Psoas muscle (tissue), 8 donors: ENCODE data around the gene CEP20. TPM values are rescaled to one million over a fixed set of nuclear protein-coding genes. Genes with fewer than 3 reads are reported as not detected.

Experiments used
- ATAC-seq, 4 donors: fragments of 200-7000 bp; cut with Tn5 transposase; one replicate each; pipeline ENCODE4 v1.9.1; 2020; ENCODE audit warnings: moderate library complexity in 3 of 4, mild to moderate bottlenecking in 2 of 4
- DNase-seq, 2 donors: peaks; one replicate each; pipeline ENCODE4 v3.0.0-alpha.2; 2020
- H3K27ac ChIP-seq: fragments of 200-600 bp; one replicate; pipeline ENCODE4 v1.8.0; 2022
- H3K27me3 ChIP-seq, 3 donors: fragments of 200-600 bp in 1 of 3; one replicate each; pipeline versions ENCODE4 v1.6.1 to v1.8.0; 2013 to 2022; ENCODE audit warnings: low read length in 2 of 3, mild to moderate bottlenecking in 2 of 3, moderate library complexity in 1 of 3; ENCODE audit not compliant: insufficient read depth in 3 of 3
- H3K36me3 ChIP-seq, 2 donors: fragments of 200-600 bp in 1 of 2; one replicate each; pipeline versions ENCODE4 v1.6.1 to v1.8.0; 2013 to 2022; ENCODE audit warnings: low read depth in 1 of 2, mild to moderate bottlenecking in 1 of 2, moderate library complexity in 1 of 2; ENCODE audit not compliant: insufficient read depth in 1 of 2
- H3K4me1 ChIP-seq: fragments of 200-600 bp; one replicate; pipeline ENCODE4 v1.8.0; 2022
- H3K4me3 ChIP-seq: fragments of 200-600 bp; one replicate; pipeline ENCODE4 v1.8.0; 2022; ENCODE audit warnings: mild to moderate bottlenecking
- H3K9me3 ChIP-seq: fragments of 200-600 bp; one replicate; pipeline ENCODE4 v1.8.0; 2022
- CTCF ChIP-seq: fragments of 200-600 bp; IDR thresholded peaks from one replicate; pipeline ENCODE4 v1.8.0; 2022; ENCODE audit warnings: antibody characterized with exemption
- WGBS, 3 donors: extraction: QIAGEN DNeasy Blood & Tissue Kit; methylation state at CpG; one replicate each; pipeline versions ENCODE4 v1.1.6 to v1.1.7; 2013; 5-methylcytosine and 5-hydroxymethylcytosine counted together
- intact Hi-C, 2 donors: fragments of 100-400 bp; cut with DNase I; formaldehyde crosslinking; loops; one replicate each; pipeline versions ENCODE4 v1.11.0 to v1.14.2; 2022
- polyA plus RNA-seq, 3 donors: library from polyadenylated mRNA; stranded (reverse); fragments of 200-250 nt; gene quantifications; one replicate each; pipeline ENCODE4 v1.2.3, GENCODE V29; 2013
- total RNA-seq, 4 donors: library from RNA; stranded (reverse); fragmentation: NEBNext Ultra II Directional in 2 of 4; extraction: Animal tissue kit (Norgen Biotek cat#: 25700) in 2 of 4; gene quantifications; one replicate each; pipeline versions ENCODE4 v1.2.1 to v1.2.4, GENCODE V29; 2021 to 2023
- donor health status: healthy with polysubstance abuse.
- donor health status: DM: no; HTN: no; CAD: no; lungs with moderate emphysema.
- donor health status: Bipolar disorder and iron deficiency.
- donor health status: healthy.
- donor health status: DM: yes; HTN: yes; CAD: no.
- donor health status: DM: no; HTN: no; CAD: no.
- donor health status: DM: no; HTN: no; CAD: no.
- donor health status: DM: yes; HTN: yes; CAD: no.

Gene CEP20
- total and polyA plus RNA-seq, 7 donors: 33.0 to 98.9 (median 49.6) TPM

GRCh38 chr16:15886078-15886477 lies 2.3 kb downstream of the CEP20 start:
- DNase-seq (no peak), ATAC-seq (no peak)
- intact Hi-C loops: loop anchor here in 1 of 2 donors (5.0 to 10.0 kb wide), 2 partner anchors 61 kb away; partner anchors contain the start of gene ABCC1
- peak overlapping the region; percentile 95 for H3K4me3 ChIP-seq
- peaks cover 0 to 39% of the 10 kb centered on the region in 2 donors for H3K36me3 ChIP-seq
- peaks cover 37% of the 10 kb centered on the region for H3K4me1 ChIP-seq
- peak overlapping the region; percentile 25 for H3K27ac ChIP-seq
- no peak for TF ChIP-seq CTCF
- 25 to 53% (median 44%) methylated on average over 1 of the region's 1 CpG for WGBS, 3 donors
- H3K9me3 ChIP-seq: no peaks in the 10 kb centered on the region
- H3K27me3 ChIP-seq: no peaks in the 10 kb centered on the region

GRCh38 chr16:15885560-15886001 lies 2.8 kb downstream of the CEP20 start:
- H3K36me3 ChIP-seq: peaks cover 0 to 40% of the 10 kb centered on the region in 2 donors
- no peaks in the 10 kb centered on the region for H3K27me3 ChIP-seq
- H3K27ac ChIP-seq: peak overlapping the region; percentile 25
- no peaks in the 10 kb centered on the region for H3K9me3 ChIP-seq
- DNase-seq: peak in 1 of 2 donors; percentile 3
- no peak for ATAC-seq
- WGBS, 3 donors: 88 to 95% (median 90%) methylated on average over 5 of the region's 5 CpGs
- intact Hi-C loops: loop anchor here in 1 of 2 donors (5.0 to 10.0 kb wide), 2 partner anchors 61 to 62 kb away; partner anchors contain the start of gene ABCC1
- H3K4me3 ChIP-seq: peak overlapping the region; percentile 95
- TF ChIP-seq CTCF: no peak
- peaks cover 37% of the 10 kb centered on the region for H3K4me1 ChIP-seq

DNA sequence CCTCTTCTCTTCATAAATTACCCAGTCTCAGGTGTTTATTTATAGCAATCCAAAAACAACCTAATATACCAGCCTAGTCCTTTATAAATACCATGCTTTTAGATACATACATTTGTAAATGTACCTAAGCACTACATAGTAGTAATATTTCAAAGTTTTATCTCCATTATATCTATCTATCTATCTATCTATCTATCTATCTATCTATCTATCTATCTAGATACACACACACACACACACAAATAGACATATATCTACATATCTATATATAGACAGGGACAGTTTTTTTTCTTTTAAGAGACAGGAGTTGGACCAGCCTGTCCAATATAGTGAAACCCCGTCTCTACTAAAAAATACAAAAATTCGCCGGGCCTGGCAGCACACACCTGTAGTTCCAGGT lies 5.8 kb downstream of the CEP20 start:
- intact Hi-C loops: loop anchor here in 1 of 2 donors (10.0 kb wide), 1 partner anchor 58 kb away; no protein-coding TSS in a partner anchor
- ATAC-seq (no peak), DNase-seq (no peak)
- no peak for TF ChIP-seq CTCF
- no peaks in the 10 kb centered on the region for H3K9me3 ChIP-seq
- no peaks in the 10 kb centered on the region for H3K27me3 ChIP-seq
- peaks cover 53% of the 10 kb centered on the region for H3K4me1 ChIP-seq
- no peak overlapping the region for H3K27ac ChIP-seq
- WGBS, 3 donors: 95 to 98% (median 97%) methylated on average over 3 of the region's 3 CpGs
- no peak overlapping the region for H3K4me3 ChIP-seq
- peaks cover 0 to 60% of the 10 kb centered on the region in 2 donors for H3K36me3 ChIP-seq

GRCh38 chr16:15881794-15882379 lies 6.5 kb downstream of the CEP20 start:
- WGBS, 3 donors: 90 to 96% (median 92%) methylated on average over 13 of the region's 13 CpGs
- H3K27me3 ChIP-seq: no peaks in the 10 kb centered on the region
- no peak for TF ChIP-seq CTCF
- DNase-seq: peak in 1 of 2 donors; percentile 25
- no peak for ATAC-seq
- no peaks in the 10 kb centered on the region for H3K9me3 ChIP-seq
- H3K27ac ChIP-seq: peak overlapping the region; percentile 1
- no peak overlapping the region for H3K4me3 ChIP-seq
- H3K4me1 ChIP-seq: peaks cover 46% of the 10 kb centered on the region
- H3K36me3 ChIP-seq: peaks cover 0 to 57% of the 10 kb centered on the region in 2 donors
- intact Hi-C loops: loop anchor here in 1 of 2 donors (10.0 kb wide), 1 partner anchor 57 kb away; no protein-coding TSS in a partner anchor
